ENCODE data around the gene ASB1.

The ASB1 gene

GRCh38 chr2:238467062-238467461, 40.3 kb downstream of the ASB1 start:
- DNase-seq (ENCODE audit: low read depth in 2 of 2): no peak

- DNase-seq (ENCODE audit: low read depth in 2 of 2): no peak
Measured at GRCh38 chr2:238467792-238468191, 41.1 kb downstream of the ASB1 start.

GRCh38 chr2:238469155-238469554, 42.4 kb downstream of the ASB1 start:
- DNase-seq (ENCODE audit: low read depth in 2 of 2): no peak

DNA sequence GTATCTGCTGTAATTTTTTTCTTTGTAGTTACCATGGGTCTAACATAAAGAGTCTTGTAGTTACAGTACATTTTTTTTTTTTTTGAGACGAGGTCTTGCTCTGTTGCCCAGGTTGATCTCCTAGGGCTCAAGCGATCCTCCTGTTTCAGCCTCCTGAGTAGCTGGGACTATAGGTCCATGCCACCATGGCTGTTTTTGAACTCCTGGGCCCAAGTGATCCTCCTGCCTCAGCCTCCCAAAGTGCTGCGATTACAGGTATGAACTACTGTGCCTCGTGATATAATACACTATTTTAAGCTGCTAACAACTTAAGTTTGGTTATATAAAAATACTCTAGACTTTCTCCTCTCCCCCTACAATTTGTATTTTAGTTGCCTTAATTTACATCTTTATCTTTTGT, 46.3 kb downstream of the ASB1 start:
- no peak for DNase-seq (ENCODE audit: low read depth in 2 of 2)

DNA sequence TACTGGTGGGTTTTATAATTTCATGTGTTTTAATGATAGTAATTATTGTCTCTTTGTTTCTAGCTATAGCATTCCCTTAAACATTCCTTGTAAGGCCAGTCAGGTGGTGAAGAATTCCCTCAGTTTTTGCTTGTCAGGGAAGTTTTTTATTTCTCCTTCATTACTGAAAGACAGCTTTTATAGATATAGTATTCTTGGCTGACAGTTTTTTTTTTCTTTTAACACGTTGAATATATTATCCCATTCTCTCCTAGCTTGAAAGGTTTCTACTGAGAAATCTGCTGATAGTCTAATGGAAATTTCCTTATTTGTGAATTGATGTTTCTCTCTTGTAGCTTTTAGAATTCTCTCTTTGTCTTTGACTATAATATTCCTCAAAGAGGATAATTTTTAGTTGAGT, 46.8 kb downstream of the ASB1 start:
- DNase-seq (ENCODE audit: low read depth in 2 of 2): no peak

DNA sequence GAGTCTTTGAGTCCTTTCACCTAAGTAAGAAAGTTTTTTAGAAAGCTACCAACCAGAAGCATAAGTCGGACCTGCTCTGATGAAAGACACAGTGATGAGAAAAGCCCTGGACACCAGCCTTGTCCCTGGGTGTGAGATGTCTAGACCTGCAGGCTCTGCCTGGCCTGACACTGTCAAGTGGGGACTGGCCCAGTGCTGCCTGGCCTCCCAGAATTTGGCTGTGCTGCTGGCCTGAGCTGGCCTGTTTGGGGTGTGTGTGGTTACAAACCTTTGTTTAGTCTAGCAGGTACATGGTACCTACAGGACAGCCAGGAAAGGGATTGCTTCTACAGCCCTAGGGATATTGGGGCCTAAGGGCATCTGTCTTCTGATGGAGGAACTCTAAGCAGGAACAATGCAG, 48.3 kb downstream of the ASB1 start:
- DNase-seq (ENCODE audit: low read depth in 2 of 2): no peak

- DNase-seq (ENCODE audit: low read depth in 2 of 2): no peak
Measured at GRCh38 chr2:238475566-238475965, 48.8 kb downstream of the ASB1 start.

GRCh38 chr2:238476258-238476657, 49.5 kb downstream of the ASB1 start:
- no peak for DNase-seq (ENCODE audit: low read depth in 2 of 2)

DNA sequence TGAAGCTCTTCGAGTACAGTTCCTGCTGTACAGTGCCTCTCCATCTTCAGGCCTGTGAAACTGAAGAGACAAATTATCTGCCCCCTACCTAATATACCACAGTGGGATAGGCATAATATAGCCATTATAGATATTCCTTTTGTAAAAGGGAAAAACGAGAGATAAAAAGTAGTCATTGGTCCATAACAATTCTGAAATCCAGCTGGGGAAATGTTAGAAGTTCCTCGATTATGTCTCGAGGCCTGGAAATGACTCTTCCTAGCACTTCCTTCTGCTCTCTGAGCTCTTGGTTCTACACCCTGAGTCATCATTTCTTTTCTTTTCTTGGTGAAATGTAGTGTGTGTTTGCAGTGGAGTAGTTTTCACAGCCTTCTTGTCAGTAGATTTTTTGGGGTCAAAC, 51.5 kb downstream of the ASB1 start:
- DNase-seq (ENCODE audit: low read depth in 2 of 2): no peak

- no peak for DNase-seq (ENCODE audit: low read depth in 2 of 2)
Measured at GRCh38 chr2:238479847-238480246, 53.1 kb downstream of the ASB1 start.

DNA sequence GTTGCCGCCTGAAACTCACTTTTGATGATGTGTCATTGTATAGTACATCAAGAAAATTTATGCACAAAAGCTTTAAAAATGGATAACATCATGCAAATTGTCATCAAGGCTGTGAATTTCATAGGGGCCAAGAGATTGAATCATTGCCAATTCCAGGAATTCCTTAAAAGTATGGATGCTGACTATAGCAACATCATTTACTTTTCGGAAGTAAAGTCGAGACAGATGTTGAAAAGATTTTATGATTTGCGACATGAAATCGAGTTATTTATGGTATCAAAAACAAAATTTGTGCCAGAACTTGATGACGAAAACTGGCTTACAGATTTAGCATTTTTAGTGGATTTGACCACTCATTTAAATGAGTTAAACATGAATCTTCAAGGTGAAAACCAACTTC, 56.3 kb downstream of the ASB1 start:
- no peak for DNase-seq (ENCODE audit: low read depth in 2 of 2)

- no peak for DNase-seq (ENCODE audit: low read depth in 2 of 2)
Measured at GRCh38 chr2:238483656-238484055, 56.9 kb downstream of the ASB1 start.

- no peak for DNase-seq (ENCODE audit: low read depth in 2 of 2)
Measured at GRCh38 chr2:238484522-238485452, 58.1 kb downstream of the ASB1 start.

- no peak for DNase-seq (ENCODE audit: low read depth in 2 of 2)
Measured at GRCh38 chr2:238486123-238486848, 59.6 kb downstream of the ASB1 start.

GRCh38 chr2:238487134-238487533, 60.4 kb downstream of the ASB1 start:
- no peak for DNase-seq (ENCODE audit: low read depth in 2 of 2)

- DNase-seq (ENCODE audit: low read depth in 2 of 2): no peak
Measured at GRCh38 chr2:238487652-238488346, 61.1 kb downstream of the ASB1 start.

GRCh38 chr2:238488347-238488826, 61.7 kb downstream of the ASB1 start:
- no peak for DNase-seq (ENCODE audit: low read depth in 2 of 2)

DNA sequence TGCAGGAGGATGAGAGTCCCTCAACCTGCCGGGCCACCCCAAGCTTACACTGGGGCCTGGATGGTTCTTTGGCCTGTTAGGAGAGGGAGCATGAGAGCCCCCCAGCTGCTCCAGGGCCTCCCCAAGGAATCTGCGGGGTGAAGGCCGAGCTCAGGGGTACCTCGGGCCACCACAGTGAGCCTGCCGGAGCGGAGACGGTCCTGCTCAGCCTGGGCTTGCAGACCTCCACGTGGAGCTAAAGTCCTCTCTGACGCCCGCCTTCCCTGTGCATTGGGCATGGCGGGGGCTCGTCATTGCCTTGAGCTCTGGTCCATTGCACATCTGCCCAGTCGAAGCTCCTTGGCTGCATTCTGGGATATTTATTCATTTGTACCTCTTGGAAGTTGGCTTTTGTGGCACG, 62.7 kb downstream of the ASB1 start:
- no peak for DNase-seq (ENCODE audit: low read depth in 2 of 2)

DNA sequence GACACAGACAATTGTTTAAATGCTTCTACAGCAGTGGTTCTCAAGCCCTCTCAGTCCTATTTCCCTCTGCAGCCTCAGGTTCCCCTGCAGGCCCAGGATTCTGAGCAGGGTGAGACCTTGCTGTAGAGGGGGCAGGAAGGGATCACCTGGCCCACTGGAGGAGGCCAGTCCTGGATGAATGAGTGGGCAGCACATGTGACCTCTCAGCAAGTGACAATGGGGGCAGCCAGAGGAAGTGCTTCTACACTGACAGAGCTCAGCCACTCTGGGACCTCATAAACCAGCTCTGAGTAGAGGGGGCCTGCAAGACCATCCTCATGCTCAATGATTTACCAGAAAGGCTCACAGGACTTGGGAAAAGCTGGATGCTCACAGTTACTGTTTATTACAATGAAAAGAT, 63.2 kb downstream of the ASB1 start:
- DNase-seq (ENCODE audit: low read depth in 2 of 2): no peak

DNA sequence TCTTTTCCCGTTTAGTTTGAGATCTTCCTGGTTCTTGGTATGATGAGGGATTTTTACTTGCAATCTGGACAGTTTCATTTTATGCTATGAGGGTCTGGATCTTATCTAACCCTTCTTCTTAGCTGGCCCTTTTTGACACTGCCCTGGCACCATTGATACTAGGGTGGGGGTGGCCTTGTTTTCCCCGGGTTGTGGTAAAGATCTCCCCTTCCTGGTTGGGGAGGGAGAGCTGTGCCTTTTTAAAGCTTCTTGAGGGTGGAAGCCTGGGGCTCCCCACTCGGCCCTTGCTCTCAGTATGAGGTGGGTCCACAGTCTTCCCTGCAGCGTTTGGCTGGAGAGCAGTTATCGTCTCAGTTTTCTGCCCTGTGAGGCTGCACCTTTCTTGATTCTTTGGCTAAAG, 66.1 kb downstream of the ASB1 start:
- no peak for DNase-seq (ENCODE audit: low read depth in 2 of 2)

DNA sequence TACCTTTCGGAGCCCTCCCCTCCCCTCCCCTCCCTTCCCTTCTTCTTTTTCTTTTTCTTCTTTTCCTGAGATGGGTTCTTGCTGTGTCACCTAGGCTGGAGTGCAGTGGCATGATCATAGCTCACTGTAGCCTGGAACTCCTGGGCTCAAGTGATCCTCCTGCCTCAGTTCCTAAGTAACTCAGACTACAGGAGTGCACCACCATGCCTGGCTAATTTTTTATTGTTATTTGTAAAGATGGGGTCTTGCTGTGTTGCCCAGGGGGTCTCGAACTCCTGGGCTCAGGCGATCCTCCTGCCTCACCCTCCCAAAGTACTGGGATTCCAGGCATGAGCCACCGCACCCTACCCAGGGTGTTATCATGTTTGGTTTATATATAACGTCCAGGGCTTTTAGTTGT, 66.7 kb downstream of the ASB1 start:
- DNase-seq (ENCODE audit: low read depth in 2 of 2): no peak

GRCh38 chr2:238493880-238494572, 67.3 kb downstream of the ASB1 start:
- no peak for DNase-seq (ENCODE audit: low read depth in 2 of 2)
